Peyer's patch (tissue), 4 donors: ENCODE data around the gene HDAC11. TPM values are rescaled to one million over a fixed set of nuclear protein-coding genes. Genes with fewer than 3 reads are reported as not detected.

Source experiments
- DNase-seq, 3 donors: peaks; one replicate each; pipeline ENCODE4 v3.0.0-alpha.2; 2017 to 2019
- H3K27ac ChIP-seq, 4 donors: fragments of 200-600 bp; sonication (generic); one replicate each; pipeline ENCODE4 v1.5.1; 2016 to 2019
- H3K27me3 ChIP-seq, 2 donors: fragments of 200-600 bp; sonication (generic); one replicate each; pipeline ENCODE4 v1.5.1; 2019
- H3K36me3 ChIP-seq, 3 donors: fragments of 200-600 bp; sonication (generic); one replicate each; pipeline ENCODE4 v1.5.1; 2016 to 2019
- H3K4me1 ChIP-seq, 4 donors: fragments of 200-600 bp; sonication (generic); one replicate each; pipeline ENCODE4 v1.5.1; 2016 to 2019
- H3K4me3 ChIP-seq, 4 donors: fragments of 200-600 bp; sonication (generic); 1 replicate in 3 of 4; 2 replicates in 1 of 4; pipeline ENCODE4 v1.5.1; 2016 to 2019; ENCODE audit warnings: mild to moderate bottlenecking in 1 of 4
- H3K9me3 ChIP-seq, 4 donors: fragments of 200-600 bp; sonication (generic); one replicate each; pipeline ENCODE4 v1.5.1; 2016 to 2019; ENCODE audit warnings: mild to moderate bottlenecking in 1 of 4
- POLR2A ChIP-seq, 2 donors: fragments of 450-650 bp; IDR thresholded peaks; one replicate each; pipeline ENCODE4 v1.5.1; 2017; ENCODE audit warnings: antibody characterized with exemption in 2 of 2, mild to moderate bottlenecking in 2 of 2, moderate library complexity in 2 of 2
- total RNA-seq, 4 donors: library from RNA; depleted of rRNA; stranded (reverse); fragments of >200 nt; gene quantifications; one replicate each; pipeline ENCODE4 v1.1.0, GENCODE V29; 2016
- TF ChIP-seq, protein P1 (sequence below), 6 experiments: fragments of 450-650 bp in 4 of 6; fragments of 200-600 bp in 2 of 6; sonication (generic) in 1 of 6; IDR thresholded peaks; one replicate each; pipeline ENCODE4 v1.5.1; 2017 to 2019; ENCODE audit warnings: antibody characterized with exemption in 6 of 6, mild to moderate bottlenecking in 3 of 6, moderate library complexity in 1 of 6

Gene HDAC11
- total RNA-seq, 4 donors from 2014 or later: 17.7 to 28.5 (median 21.3) TPM

DNA sequence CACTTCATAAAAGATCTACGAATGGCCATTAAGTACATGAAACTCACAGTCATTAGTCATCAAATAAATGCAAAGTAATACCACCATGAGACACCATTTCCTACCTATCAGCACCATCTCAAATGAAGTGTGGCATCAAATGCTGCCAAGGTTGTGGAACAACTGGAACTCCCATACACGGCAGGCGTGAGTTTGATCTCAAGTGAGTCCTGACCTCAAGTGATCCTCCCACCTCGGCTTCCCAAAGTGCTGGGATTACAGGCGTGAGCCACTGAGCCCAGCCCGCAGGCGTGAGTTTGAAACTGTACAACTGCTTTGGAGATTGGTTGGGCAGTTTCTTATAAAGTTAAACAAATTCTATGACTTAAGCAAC, 28.8 kb upstream of the HDAC11 start:
- Histone ChIP-seq H3K9me3 (no peaks in the 10 kb centered on the region), H3K36me3 (no peaks in the 10 kb centered on the region), H3K4me1 (no peaks in the 10 kb centered on the region), H3K27me3 (no peaks in the 10 kb centered on the region), H3K27ac (peak overlapping the region in 3 of 4 donors; percentile 0 to 87 (median 70)), H3K4me3 (peak overlapping the region; percentile 41 to 70 (median 52))
- TF ChIP-seq, protein P1, sequence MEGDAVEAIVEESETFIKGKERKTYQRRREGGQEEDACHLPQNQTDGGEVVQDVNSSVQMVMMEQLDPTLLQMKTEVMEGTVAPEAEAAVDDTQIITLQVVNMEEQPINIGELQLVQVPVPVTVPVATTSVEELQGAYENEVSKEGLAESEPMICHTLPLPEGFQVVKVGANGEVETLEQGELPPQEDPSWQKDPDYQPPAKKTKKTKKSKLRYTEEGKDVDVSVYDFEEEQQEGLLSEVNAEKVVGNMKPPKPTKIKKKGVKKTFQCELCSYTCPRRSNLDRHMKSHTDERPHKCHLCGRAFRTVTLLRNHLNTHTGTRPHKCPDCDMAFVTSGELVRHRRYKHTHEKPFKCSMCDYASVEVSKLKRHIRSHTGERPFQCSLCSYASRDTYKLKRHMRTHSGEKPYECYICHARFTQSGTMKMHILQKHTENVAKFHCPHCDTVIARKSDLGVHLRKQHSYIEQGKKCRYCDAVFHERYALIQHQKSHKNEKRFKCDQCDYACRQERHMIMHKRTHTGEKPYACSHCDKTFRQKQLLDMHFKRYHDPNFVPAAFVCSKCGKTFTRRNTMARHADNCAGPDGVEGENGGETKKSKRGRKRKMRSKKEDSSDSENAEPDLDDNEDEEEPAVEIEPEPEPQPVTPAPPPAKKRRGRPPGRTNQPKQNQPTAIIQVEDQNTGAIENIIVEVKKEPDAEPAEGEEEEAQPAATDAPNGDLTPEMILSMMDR (IDR thresholded peaks at IDR 0.05): no peak
- no peak for TF ChIP-seq POLR2A (IDR thresholded peaks at IDR 0.05)
- no peak for DNase-seq

DNA sequence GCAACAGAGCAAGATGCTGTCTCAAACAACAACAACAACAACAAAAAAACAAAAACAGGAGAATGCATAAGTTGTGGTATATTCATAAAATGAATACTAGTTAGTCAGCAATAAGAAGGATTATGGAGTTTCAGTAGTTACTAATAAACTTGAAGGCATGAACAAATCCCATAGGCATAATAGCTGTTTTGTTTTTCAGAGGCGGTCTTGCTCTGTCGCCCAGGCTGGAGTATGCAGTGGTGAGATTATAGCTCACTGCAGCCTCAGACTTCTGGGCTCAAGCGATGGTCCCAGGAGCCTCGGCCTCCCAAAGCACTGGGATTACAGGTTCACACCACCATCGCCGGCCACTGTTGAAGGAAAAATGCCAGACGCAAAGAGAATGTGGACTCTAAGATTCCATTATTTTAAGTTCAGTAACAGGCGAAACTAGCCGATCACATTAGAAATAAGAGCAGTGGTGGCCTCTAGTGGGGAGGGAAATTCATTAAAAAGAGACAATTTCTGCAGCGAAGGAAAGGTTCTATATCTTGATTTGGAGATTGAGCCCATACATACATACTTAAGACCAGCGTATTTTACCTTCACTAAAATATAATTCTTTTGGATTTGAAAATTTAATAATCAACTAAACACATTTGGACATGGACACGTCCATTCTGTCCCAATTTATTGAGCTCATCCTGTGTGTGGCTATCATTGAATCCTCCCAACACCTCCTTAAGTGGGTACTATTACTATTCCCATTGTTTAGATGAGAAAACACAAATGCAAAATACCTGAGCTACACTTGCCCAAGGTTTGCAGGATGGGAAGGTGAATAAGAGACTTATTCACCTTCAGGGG, 27.4 kb upstream of the HDAC11 start:
- DNase-seq: peak; percentile 47 to 66 (median 59)

DNA sequence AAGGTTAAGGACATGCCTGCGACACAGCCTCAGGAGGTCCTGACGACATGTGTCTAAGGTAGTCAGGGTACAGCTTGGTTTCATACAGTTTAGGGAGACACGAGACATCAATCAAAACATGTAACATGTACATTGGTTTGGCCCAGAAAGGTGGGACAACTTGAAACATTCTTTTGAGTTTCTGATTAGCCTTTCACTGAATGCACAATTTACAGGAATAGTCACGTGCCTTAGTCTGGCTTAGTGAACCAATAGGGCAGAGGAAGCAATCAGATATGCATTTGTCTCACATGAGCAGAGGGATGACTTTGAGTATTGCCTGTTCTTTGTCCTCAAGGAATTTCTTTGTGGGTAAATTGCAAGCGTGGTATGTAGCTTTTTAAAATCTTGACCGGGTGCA, 24.5 kb upstream of the HDAC11 start:
- H3K27ac ChIP-seq: no peak overlapping the region
- no peaks in the 10 kb centered on the region for H3K36me3 ChIP-seq
- TF ChIP-seq, protein P1 (IDR thresholded peaks at IDR 0.05): no peak
- TF ChIP-seq POLR2A (IDR thresholded peaks at IDR 0.05): no peak
- no peaks in the 10 kb centered on the region for H3K9me3 ChIP-seq
- no peak for DNase-seq
- H3K4me1 ChIP-seq: no peaks in the 10 kb centered on the region
- H3K27me3 ChIP-seq: no peaks in the 10 kb centered on the region
- no peak overlapping the region for H3K4me3 ChIP-seq

More for the DNA sequence above, 27.4 kb upstream of the HDAC11 start:
- H3K4me1 ChIP-seq: no peaks in the 10 kb centered on the region
- peak overlapping the region; percentile 41 to 70 (median 52) for H3K4me3 ChIP-seq
- no peaks in the 10 kb centered on the region for H3K9me3 ChIP-seq
- TF ChIP-seq, protein P1 (IDR thresholded peaks at IDR 0.05): peak; percentile 60 to 81 (median 76)
- no peak for TF ChIP-seq POLR2A (IDR thresholded peaks at IDR 0.05)
- no peaks in the 10 kb centered on the region for H3K27me3 ChIP-seq
- H3K27ac ChIP-seq: peak overlapping the region; percentile 68 to 87 (median 78)
- H3K36me3 ChIP-seq: no peaks in the 10 kb centered on the region

DNA sequence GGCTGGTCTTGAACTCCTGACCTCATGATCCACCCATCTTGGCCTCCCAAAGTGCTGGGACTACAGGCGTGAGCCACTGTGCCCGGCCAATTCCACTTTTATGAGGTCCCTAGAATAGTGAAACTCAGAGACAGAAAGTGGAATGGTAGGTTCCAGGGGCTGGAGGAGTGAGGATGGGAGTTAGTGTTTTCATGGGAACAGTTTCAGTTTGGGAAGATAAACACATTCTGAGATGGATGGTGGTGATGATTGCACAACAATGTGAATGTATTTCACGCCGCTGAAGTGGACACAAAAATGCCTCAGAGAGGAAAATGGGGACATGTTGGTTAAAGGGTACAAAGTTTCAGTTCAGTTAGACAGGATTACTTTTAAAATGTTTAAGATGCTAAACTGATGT, 22.5 kb upstream of the HDAC11 start:
- no peaks in the 10 kb centered on the region for H3K4me1 ChIP-seq
- DNase-seq: no peak
- H3K27ac ChIP-seq: no peak overlapping the region
- H3K4me3 ChIP-seq: no peak overlapping the region
- no peaks in the 10 kb centered on the region for H3K36me3 ChIP-seq
- TF ChIP-seq, protein P1 (IDR thresholded peaks at IDR 0.05): no peak
- no peak for TF ChIP-seq POLR2A (IDR thresholded peaks at IDR 0.05)
- H3K9me3 ChIP-seq: no peaks in the 10 kb centered on the region
- H3K27me3 ChIP-seq: no peaks in the 10 kb centered on the region

DNA sequence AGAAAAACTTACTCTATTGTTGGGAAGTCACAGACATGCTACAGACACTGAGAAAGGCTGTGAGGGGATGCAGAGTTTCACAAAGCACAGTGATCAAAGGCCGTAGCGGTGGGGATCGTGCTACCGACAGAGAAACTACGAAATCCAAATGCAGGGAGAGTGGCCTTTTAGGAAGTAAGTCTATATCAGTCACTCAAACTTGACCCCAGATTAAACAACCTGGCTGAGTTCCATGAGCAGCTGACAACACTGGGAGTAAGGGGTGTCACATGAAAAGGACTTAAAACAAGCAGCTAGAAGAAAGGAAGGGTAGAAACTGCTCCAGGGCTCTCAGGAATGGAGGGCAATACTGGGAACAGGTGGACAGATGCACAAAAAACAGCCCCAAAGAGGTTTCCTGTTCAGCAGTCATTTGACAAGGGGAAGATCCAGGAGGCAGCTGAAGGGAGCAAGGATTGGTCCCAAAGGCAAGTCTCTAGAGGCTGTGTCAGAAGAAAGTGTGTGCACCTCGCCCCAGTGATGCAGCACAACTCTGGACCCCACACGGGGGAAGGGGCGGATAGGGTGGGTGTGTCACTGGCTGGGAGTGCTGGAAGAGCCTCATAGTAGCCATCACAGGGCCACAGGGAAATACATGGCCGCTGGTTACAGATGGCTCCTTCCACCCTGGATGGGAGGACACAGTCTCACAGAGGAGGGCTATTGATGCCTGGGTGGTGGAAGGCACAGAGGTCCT, 20.3 kb upstream of the HDAC11 start:
- H3K4me1 ChIP-seq: no peaks in the 10 kb centered on the region
- no peak for TF ChIP-seq POLR2A (IDR thresholded peaks at IDR 0.05)
- TF ChIP-seq, protein P1 (IDR thresholded peaks at IDR 0.05): no peak
- H3K36me3 ChIP-seq: no peaks in the 10 kb centered on the region
- H3K9me3 ChIP-seq: no peaks in the 10 kb centered on the region
- no peak overlapping the region for H3K27ac ChIP-seq
- no peak for DNase-seq
- no peaks in the 10 kb centered on the region for H3K27me3 ChIP-seq
- H3K4me3 ChIP-seq: no peak overlapping the region
